Measurements from ENCODE around the gene PADI3. TPM values are rescaled to one million over a fixed set of nuclear protein-coding genes. Genes with fewer than 3 reads are reported as not detected.

The PADI3 gene
- total and polyA plus RNA-seq, 2 of the 13 experiments (the other 11 are each of a cell fraction or from before 2014, with no cell fraction given): not detected

DNA sequence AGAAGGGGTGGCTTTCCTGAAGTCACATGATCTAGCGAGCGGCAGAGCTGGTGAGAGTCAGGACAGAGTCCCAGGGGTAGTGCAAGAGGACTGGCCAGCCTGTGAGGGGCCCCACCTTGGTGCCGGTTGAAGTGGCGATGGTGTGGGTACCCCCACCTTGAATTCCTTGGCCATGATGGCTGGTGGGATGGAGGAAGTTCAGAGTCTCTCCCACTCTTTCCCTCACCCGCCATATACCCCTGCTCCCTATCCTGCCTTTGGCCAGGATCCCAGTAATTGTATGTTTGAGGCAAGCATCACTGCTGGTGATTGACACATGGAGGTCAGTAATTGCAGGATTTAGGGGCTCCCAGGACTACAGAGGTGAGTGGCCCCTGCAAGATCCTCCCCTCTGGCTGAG, 11.8 kb downstream of the PADI3 start:
- no peak overlapping the region for H3K9ac ChIP-seq (ENCODE audit: insufficient read depth, low read depth, low read length)
- no peaks in the 10 kb centered on the region for H4K20me1 ChIP-seq (ENCODE audit: insufficient read depth, low read length)
- no peaks in the 10 kb centered on the region for H3K36me3 ChIP-seq (replicated peaks in 1 of 2; ENCODE audit: control insufficient read depth in 1 of 2, insufficient read depth in 2 of 2, low read length in 2 of 2)
- CTCF ChIA-PET (ENCODE audit: low intra/inter-chr PET ratio, low total read pairs): no interaction called here
- no peaks in the 10 kb centered on the region for H3K4me1 ChIP-seq (ENCODE audit: insufficient read depth, low read length)
- peaks cover 2 to 11% of the 10 kb centered on the region in 2 experiments; a peak in 1 of 5 replicates for H3K27me3 ChIP-seq (ENCODE audit: control insufficient read depth in 1 of 2, insufficient read depth in 2 of 2, low read length in 2 of 2)
- intact Hi-C loops (cut with micrococcal nuclease; ENCODE audit: unreplicated experiment): no loop called here
- no peak overlapping the region for H3K4me2 ChIP-seq (ENCODE audit: low read depth, low read length)
- TF ChIP-seq ARNT (IDR thresholded peaks at IDR 0.05): no peak
- no peak for TF ChIP-seq ISX (CRISPR knock-in tag; conservative IDR thresholded peaks at IDR 0.05)
- no peak for TF ChIP-seq ZNF746 (CRISPR knock-in tag; IDR thresholded peaks at IDR 0.05)
- TF ChIP-seq HIVEP1 (CRISPR knock-in tag; IDR thresholded peaks at IDR 0.05): no peak
- no peak for TF ChIP-seq CBX1 (IDR thresholded peaks at IDR 0.05; ENCODE audit: low read depth)
- no peak for TF ChIP-seq ZNF337 (CRISPR knock-in tag; IDR thresholded peaks at IDR 0.05; ENCODE audit: borderline replicate concordance, low read depth)
- no peak for TF ChIP-seq ZNF761 (CRISPR knock-in tag; conservative IDR thresholded peaks at IDR 0.05)
- TF ChIP-seq SP140L (CRISPR knock-in tag; IDR thresholded peaks at IDR 0.05; ENCODE audit: borderline replicate concordance): no peak
- TF ChIP-seq, protein P1, sequence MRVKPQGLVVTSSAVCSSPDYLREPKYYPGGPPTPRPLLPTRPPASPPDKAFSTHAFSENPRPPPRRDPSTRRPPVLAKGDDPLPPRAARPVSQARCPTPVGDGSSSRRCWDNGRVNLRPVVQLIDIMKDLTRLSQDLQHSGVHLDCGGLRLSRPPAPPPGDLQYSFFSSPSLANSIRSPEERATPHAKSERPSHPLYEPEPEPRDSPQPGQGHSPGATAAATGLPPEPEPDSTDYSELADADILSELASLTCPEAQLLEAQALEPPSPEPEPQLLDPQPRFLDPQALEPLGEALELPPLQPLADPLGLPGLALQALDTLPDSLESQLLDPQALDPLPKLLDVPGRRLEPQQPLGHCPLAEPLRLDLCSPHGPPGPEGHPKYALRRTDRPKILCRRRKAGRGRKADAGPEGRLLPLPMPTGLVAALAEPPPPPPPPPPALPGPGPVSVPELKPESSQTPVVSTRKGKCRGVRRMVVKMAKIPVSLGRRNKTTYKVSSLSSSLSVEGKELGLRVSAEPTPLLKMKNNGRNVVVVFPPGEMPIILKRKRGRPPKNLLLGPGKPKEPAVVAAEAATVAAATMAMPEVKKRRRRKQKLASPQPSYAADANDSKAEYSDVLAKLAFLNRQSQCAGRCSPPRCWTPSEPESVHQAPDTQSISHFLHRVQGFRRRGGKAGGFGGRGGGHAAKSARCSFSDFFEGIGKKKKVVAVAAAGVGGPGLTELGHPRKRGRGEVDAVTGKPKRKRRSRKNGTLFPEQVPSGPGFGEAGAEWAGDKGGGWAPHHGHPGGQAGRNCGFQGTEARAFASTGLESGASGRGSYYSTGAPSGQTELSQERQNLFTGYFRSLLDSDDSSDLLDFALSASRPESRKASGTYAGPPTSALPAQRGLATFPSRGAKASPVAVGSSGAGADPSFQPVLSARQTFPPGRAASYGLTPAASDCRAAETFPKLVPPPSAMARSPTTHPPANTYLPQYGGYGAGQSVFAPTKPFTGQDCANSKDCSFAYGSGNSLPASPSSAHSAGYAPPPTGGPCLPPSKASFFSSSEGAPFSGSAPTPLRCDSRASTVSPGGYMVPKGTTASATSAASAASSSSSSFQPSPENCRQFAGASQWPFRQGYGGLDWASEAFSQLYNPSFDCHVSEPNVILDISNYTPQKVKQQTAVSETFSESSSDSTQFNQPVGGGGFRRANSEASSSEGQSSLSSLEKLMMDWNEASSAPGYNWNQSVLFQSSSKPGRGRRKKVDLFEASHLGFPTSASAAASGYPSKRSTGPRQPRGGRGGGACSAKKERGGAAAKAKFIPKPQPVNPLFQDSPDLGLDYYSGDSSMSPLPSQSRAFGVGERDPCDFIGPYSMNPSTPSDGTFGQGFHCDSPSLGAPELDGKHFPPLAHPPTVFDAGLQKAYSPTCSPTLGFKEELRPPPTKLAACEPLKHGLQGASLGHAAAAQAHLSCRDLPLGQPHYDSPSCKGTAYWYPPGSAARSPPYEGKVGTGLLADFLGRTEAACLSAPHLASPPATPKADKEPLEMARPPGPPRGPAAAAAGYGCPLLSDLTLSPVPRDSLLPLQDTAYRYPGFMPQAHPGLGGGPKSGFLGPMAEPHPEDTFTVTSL (CRISPR knock-in tag; IDR thresholded peaks at IDR 0.05; ENCODE audit: borderline replicate concordance): no peak
- TF ChIP-seq AGO1 (IDR thresholded peaks at IDR 0.05; ENCODE audit: low read depth, low read length, poor library complexity, severe bottlenecking): no peak
- BruUV-seq (replicated peaks): no TSS peak
- POLR2A ChIA-PET: no interaction called here
- DNase-seq (ENCODE audit: low spot score) (no peak), FAIRE-seq (no peak), ATAC-seq (no peak)
- no peaks in the 10 kb centered on the region for H3K79me2 ChIP-seq (ENCODE audit: insufficient read depth, low read length)
- H2AFZ ChIP-seq (ENCODE audit: low read length): no peak overlapping the region
- no peaks in the 10 kb centered on the region for H3K9me3 ChIP-seq (ENCODE audit: low read length)
- H3K4me3 ChIP-seq (replicated peaks in 1 of 3; ENCODE audit: insufficient read depth in 1 of 3, low read depth in 2 of 3, low read length in 3 of 3): no peak overlapping the region
- no peak overlapping the region for H3K27ac ChIP-seq (ENCODE audit: extremely low read length, insufficient read depth, low read length)
- 51% methylated on average over 5 of the region's 5 CpGs for WGBS (ENCODE audit: low lambda C conversion rate)
- in situ Hi-C loops (cut with HindIII; ENCODE audit: extremely low pct_ligation_motif_present, low pct_unique_long_range_greater_than_20kb): no loop called here

Data from HepG2 (cell line).